ENCODE data around the gene NSDHL.

Gene NSDHL

DNA sequence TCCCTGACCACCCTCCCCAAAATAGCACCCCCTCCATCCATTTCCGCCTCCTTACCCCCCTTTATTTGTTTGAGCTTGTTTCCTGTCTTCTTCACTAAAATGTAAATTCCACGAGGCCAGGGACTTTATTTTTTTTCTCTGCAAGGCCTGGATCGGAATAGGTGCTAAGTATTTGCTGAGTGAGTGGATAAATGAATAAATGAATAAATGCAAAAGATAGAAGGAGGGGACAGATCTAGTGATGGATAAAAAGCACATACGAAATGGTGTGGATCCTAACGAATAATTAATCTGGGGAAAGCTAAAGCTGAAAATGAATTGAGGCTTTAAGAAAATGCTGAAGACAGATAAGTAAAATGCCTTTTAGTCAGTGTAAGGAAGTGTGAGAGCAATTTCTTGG lies 12.5 kb upstream of the NSDHL start:
- no peak overlapping the region for H3K4ac ChIP-seq (ENCODE audit: low read length)
- H2BK120ac ChIP-seq (ENCODE audit: low read depth, low read length), result no peak overlapping the region
- H3K4me2 ChIP-seq (ENCODE audit: insufficient read depth, low read length, poor library complexity, severe bottlenecking), result no peak overlapping the region
- H3K79me1 ChIP-seq (ENCODE audit: low read depth, low read length), result no peaks in the 10 kb centered on the region
- no peak overlapping the region for H4K91ac ChIP-seq (ENCODE audit: low read depth, low read length, poor library complexity)
- no peak overlapping the region for H3K9ac ChIP-seq (ENCODE audit: low read depth, low read length, poor library complexity)
- no peak for DNase-seq (ENCODE audit: low spot score)
- H2BK12ac ChIP-seq (ENCODE audit: low read length), result no peak overlapping the region
- H4K8ac ChIP-seq (ENCODE audit: low read depth, low read length), result no peak overlapping the region
- no peak overlapping the region for H3K23ac ChIP-seq (ENCODE audit: low read depth, low read length, poor library complexity)
- no CpG with 5 or more reads among the region's 5 CpGs for WGBS, 2 donors (ENCODE audit: extremely low coverage in 2 of 2, insufficient read length in 2 of 2, insufficient replicate concordance in 1 of 2)
- H3K4me3 ChIP-seq (ENCODE audit: low read length in 2 of 2), result no peak overlapping the region
- H2BK5ac ChIP-seq (ENCODE audit: low read length), result no peak overlapping the region
- H3K18ac ChIP-seq (ENCODE audit: low read length), result no peak overlapping the region
- no peak overlapping the region for H3K27ac ChIP-seq (replicated peaks; ENCODE audit: low read length)
- H3K4me1 ChIP-seq (ENCODE audit: control insufficient read depth in 2 of 2, insufficient read depth in 1 of 2, low read depth in 1 of 2, low read length in 2 of 2), result no peaks in the 10 kb centered on the region
- no peaks in the 10 kb centered on the region for H3K9me3 ChIP-seq (replicated peaks in 1 of 2; ENCODE audit: control insufficient read depth in 2 of 2, insufficient read depth in 1 of 2, low read depth in 1 of 2, low read length in 2 of 2)
- no peak overlapping the region for H2AK5ac ChIP-seq (ENCODE audit: low read depth, low read length)
- no peak overlapping the region for H2BK15ac ChIP-seq (ENCODE audit: low read length)
- H2AFZ ChIP-seq (ENCODE audit: low read length), result no peak overlapping the region
- H3K36me3 ChIP-seq (replicated peaks in 1 of 2; ENCODE audit: control insufficient read depth in 2 of 2, insufficient read depth in 2 of 2, low read length in 2 of 2), result no peaks in the 10 kb centered on the region
- no peak overlapping the region for H3K14ac ChIP-seq (ENCODE audit: low read length)
- H3K27me3 ChIP-seq (ENCODE audit: control insufficient read depth in 3 of 3, insufficient read depth in 3 of 3, low read depth in 1 of 3, low read length in 3 of 3), result peaks cover 0 to 33% (median 0%) of the 10 kb centered on the region in 3 experiments

DNA sequence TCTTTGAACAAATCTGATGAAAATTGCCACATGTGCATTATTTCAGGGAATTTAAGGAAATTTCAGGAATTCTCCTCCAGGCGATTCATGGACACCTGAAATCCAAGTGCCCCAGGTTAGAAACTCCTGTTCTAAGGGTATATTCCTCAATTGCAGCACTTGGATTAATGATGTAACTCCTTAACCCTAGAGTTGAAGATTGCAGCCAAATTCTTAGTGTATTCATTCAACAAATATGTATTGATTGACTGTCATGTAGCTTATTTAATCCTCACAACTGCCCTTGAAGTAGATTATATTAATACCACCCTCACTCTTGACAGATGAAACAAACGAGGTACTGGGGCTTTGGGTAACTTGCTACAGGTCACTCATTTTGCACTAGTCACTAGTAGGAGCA lies 11.6 kb upstream of the NSDHL start:
- Histone ChIP-seq H4K91ac (ENCODE audit: low read depth, low read length, poor library complexity) (no peak overlapping the region), H3K4me3 (ENCODE audit: low read length in 2 of 2) (no peak overlapping the region), H3K79me1 (ENCODE audit: low read depth, low read length) (no peaks in the 10 kb centered on the region), H3K4me2 (ENCODE audit: insufficient read depth, low read length, poor library complexity, severe bottlenecking) (no peak overlapping the region), H2BK120ac (ENCODE audit: low read depth, low read length) (no peak overlapping the region), H3K4me1 (ENCODE audit: control insufficient read depth in 2 of 2, insufficient read depth in 1 of 2, low read depth in 1 of 2, low read length in 2 of 2) (no peaks in the 10 kb centered on the region), H4K8ac (ENCODE audit: low read depth, low read length) (no peak overlapping the region), H3K27me3 (ENCODE audit: control insufficient read depth in 3 of 3, insufficient read depth in 3 of 3, low read depth in 1 of 3, low read length in 3 of 3) (peaks cover 0 to 27% (median 0%) of the 10 kb centered on the region in 3 experiments), H2BK12ac (ENCODE audit: low read length) (no peak overlapping the region), H3K23ac (ENCODE audit: low read depth, low read length, poor library complexity) (no peak overlapping the region), H2BK15ac (ENCODE audit: low read length) (no peak overlapping the region), H3K4ac (ENCODE audit: low read length) (no peak overlapping the region), H2AFZ (ENCODE audit: low read length) (no peak overlapping the region), H2BK5ac (ENCODE audit: low read length) (no peak overlapping the region), H3K36me3 (replicated peaks in 1 of 2; ENCODE audit: control insufficient read depth in 2 of 2, insufficient read depth in 2 of 2, low read length in 2 of 2) (no peaks in the 10 kb centered on the region), H3K14ac (ENCODE audit: low read length) (no peak overlapping the region), H3K27ac (replicated peaks; ENCODE audit: low read length) (no peak overlapping the region), H3K9me3 (replicated peaks in 1 of 2; ENCODE audit: control insufficient read depth in 2 of 2, insufficient read depth in 1 of 2, low read depth in 1 of 2, low read length in 2 of 2) (no peaks in the 10 kb centered on the region), H3K18ac (ENCODE audit: low read length) (no peak overlapping the region), H3K9ac (ENCODE audit: low read depth, low read length, poor library complexity) (no peak overlapping the region), H2AK5ac (ENCODE audit: low read depth, low read length) (no peak overlapping the region)
- no CpG with 5 or more reads among the region's 2 CpGs for WGBS, 2 donors (ENCODE audit: extremely low coverage in 2 of 2, insufficient read length in 2 of 2, insufficient replicate concordance in 1 of 2)
- DNase-seq (ENCODE audit: low spot score), result no peak

DNA sequence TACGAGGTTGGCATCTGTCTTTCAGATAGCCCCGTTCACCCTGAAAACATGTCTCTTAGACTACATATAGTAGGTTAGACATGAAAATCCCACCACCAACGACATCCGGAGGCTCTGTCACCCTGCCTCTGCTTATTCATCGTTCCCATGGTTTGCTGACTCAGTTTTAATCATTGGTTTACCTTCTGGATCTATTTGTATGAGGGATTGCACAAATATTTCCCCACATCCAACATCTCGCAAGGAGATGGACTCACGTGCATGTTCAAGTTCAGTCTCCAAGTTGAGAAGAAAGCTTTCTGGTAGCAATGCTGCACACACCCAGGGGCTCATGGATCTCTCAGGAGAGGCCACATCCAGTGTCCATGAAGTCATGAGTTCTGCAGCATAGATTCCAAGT lies 11.1 kb upstream of the NSDHL start:
- Histone ChIP-seq H3K9me3 (replicated peaks in 1 of 2; ENCODE audit: control insufficient read depth in 2 of 2, insufficient read depth in 1 of 2, low read depth in 1 of 2, low read length in 2 of 2) (no peaks in the 10 kb centered on the region), H2AK5ac (ENCODE audit: low read depth, low read length) (no peak overlapping the region), H3K4ac (ENCODE audit: low read length) (no peak overlapping the region), H2BK12ac (ENCODE audit: low read length) (no peak overlapping the region), H3K4me1 (ENCODE audit: control insufficient read depth in 2 of 2, insufficient read depth in 1 of 2, low read depth in 1 of 2, low read length in 2 of 2) (no peaks in the 10 kb centered on the region), H2BK120ac (ENCODE audit: low read depth, low read length) (no peak overlapping the region), H2BK15ac (ENCODE audit: low read length) (no peak overlapping the region), H4K91ac (ENCODE audit: low read depth, low read length, poor library complexity) (no peak overlapping the region), H3K23ac (ENCODE audit: low read depth, low read length, poor library complexity) (no peak overlapping the region), H3K79me1 (ENCODE audit: low read depth, low read length) (no peaks in the 10 kb centered on the region), H3K4me3 (ENCODE audit: low read length in 2 of 2) (no peak overlapping the region), H3K9ac (ENCODE audit: low read depth, low read length, poor library complexity) (no peak overlapping the region), H3K27ac (replicated peaks; ENCODE audit: low read length) (no peak overlapping the region), H3K36me3 (replicated peaks in 1 of 2; ENCODE audit: control insufficient read depth in 2 of 2, insufficient read depth in 2 of 2, low read length in 2 of 2) (no peaks in the 10 kb centered on the region), H3K18ac (ENCODE audit: low read length) (no peak overlapping the region), H2BK5ac (ENCODE audit: low read length) (no peak overlapping the region), H2AFZ (ENCODE audit: low read length) (no peak overlapping the region), H3K4me2 (ENCODE audit: insufficient read depth, low read length, poor library complexity, severe bottlenecking) (no peak overlapping the region), H4K8ac (ENCODE audit: low read depth, low read length) (no peak overlapping the region), H3K14ac (ENCODE audit: low read length) (no peak overlapping the region), H3K27me3 (ENCODE audit: control insufficient read depth in 3 of 3, insufficient read depth in 3 of 3, low read depth in 1 of 3, low read length in 3 of 3) (peaks cover 0 to 25% (median 0%) of the 10 kb centered on the region in 3 experiments)
- no CpG with 5 or more reads among the region's 7 CpGs for WGBS, 2 donors (ENCODE audit: extremely low coverage in 2 of 2, insufficient read length in 2 of 2, insufficient replicate concordance in 1 of 2)
- no peak for DNase-seq (ENCODE audit: low spot score)

DNA sequence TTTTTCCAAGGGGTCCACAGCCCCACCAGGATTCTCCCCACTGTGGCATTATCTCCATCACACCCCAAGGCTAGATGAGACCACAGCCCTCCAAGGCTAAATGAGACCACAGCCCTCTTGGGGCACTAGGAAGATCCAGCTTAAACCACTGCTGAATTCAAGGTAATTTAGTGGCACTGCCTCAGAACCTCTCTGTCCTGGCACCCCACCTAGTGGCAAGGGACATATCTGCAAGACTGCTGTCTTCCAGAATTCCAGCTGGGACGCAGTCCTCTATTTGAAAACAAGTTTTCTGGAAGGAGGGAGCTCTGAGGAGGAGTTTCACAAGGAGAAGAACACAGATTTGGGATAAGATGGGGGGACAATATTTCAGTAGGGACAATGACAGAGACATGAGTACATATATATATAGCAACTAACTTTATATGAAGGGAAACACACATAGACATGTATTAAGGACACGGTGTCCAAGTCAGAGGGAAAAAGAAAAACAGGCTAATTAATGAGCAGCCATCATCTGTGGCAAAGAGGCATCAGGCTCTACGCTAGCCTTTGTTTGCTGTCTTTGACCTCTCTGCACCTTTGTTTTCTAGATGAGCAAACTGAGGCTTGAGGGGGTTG lies 9.6 kb upstream of the NSDHL start:
- Histone ChIP-seq H2BK120ac (ENCODE audit: low read depth, low read length) (no peak overlapping the region), H2BK12ac (ENCODE audit: low read length) (no peak overlapping the region), H3K9ac (ENCODE audit: low read depth, low read length, poor library complexity) (no peak overlapping the region), H4K8ac (ENCODE audit: low read depth, low read length) (no peak overlapping the region), H2AFZ (ENCODE audit: low read length) (no peak overlapping the region), H3K23ac (ENCODE audit: low read depth, low read length, poor library complexity) (no peak overlapping the region), H4K91ac (ENCODE audit: low read depth, low read length, poor library complexity) (no peak overlapping the region), H3K79me1 (ENCODE audit: low read depth, low read length) (no peaks in the 10 kb centered on the region), H3K27ac (replicated peaks; ENCODE audit: low read length) (no peak overlapping the region), H3K14ac (ENCODE audit: low read length) (no peak overlapping the region), H3K9me3 (replicated peaks in 1 of 2; ENCODE audit: control insufficient read depth in 2 of 2, insufficient read depth in 1 of 2, low read depth in 1 of 2, low read length in 2 of 2) (no peaks in the 10 kb centered on the region), H2AK5ac (ENCODE audit: low read depth, low read length) (no peak overlapping the region), H3K4me2 (ENCODE audit: insufficient read depth, low read length, poor library complexity, severe bottlenecking) (no peak overlapping the region), H3K18ac (ENCODE audit: low read length) (no peak overlapping the region), H2BK5ac (ENCODE audit: low read length) (no peak overlapping the region), H3K4ac (ENCODE audit: low read length) (no peak overlapping the region), H3K4me3 (ENCODE audit: low read length in 2 of 2) (no peak overlapping the region), H2BK15ac (ENCODE audit: low read length) (no peak overlapping the region), H3K27me3 (ENCODE audit: control insufficient read depth in 3 of 3, insufficient read depth in 3 of 3, low read depth in 1 of 3, low read length in 3 of 3) (peaks cover 0 to 25% (median 0%) of the 10 kb centered on the region in 3 experiments), H3K36me3 (replicated peaks in 1 of 2; ENCODE audit: control insufficient read depth in 2 of 2, insufficient read depth in 2 of 2, low read length in 2 of 2) (no peaks in the 10 kb centered on the region), H3K4me1 (ENCODE audit: control insufficient read depth in 2 of 2, insufficient read depth in 1 of 2, low read depth in 1 of 2, low read length in 2 of 2) (no peaks in the 10 kb centered on the region)
- DNase-seq (ENCODE audit: low spot score), result no peak
- no CpG with 5 or more reads among the region's 3 CpGs for WGBS, 2 donors (ENCODE audit: extremely low coverage in 2 of 2, insufficient read length in 2 of 2, insufficient replicate concordance in 1 of 2)
